Activated naive CD4-positive, alpha-beta T cell treated with anti-CD3 and anti-CD28 coated beads, Interleukin-2, amount 50 U/mL, for 24 hours (primary cell): Measurements from ENCODE around the gene ALLC.
A peak's percentile ranks its signal among the peaks of the same experiment; 100 is the strongest.

Experiments used
- H3K27ac Mint-ChIP-seq: one replicate; pipeline ENCODE4 v1.8.0; 2021; ENCODE audit warnings: mild to moderate bottlenecking, mixed read lengths
- H3K27me3 Mint-ChIP-seq: one replicate; pipeline ENCODE4 v1.8.0; 2021; ENCODE audit warnings: mixed read lengths
- H3K36me3 Mint-ChIP-seq: one replicate; pipeline ENCODE4 v1.8.0; 2021; ENCODE audit warnings: mixed read lengths
- H3K4me1 Mint-ChIP-seq: one replicate; pipeline ENCODE4 v1.8.0; 2021; ENCODE audit warnings: mixed read lengths
- H3K4me3 Mint-ChIP-seq: one replicate; pipeline ENCODE4 v1.8.0; 2021; ENCODE audit warnings: mild to moderate bottlenecking, mixed read lengths
- H3K9me3 Mint-ChIP-seq: one replicate; pipeline ENCODE4 v1.8.0; 2021; ENCODE audit warnings: mixed read lengths

The ALLC gene

GRCh38 chr2:3644246-3644525 is 13.8 kb upstream of the ALLC start:
- no peaks in the 10 kb centered on the region for H3K4me1 Mint-ChIP-seq
- no peak overlapping the region for H3K4me3 Mint-ChIP-seq
- no peak overlapping the region for H3K27ac Mint-ChIP-seq

GRCh38 chr2:3644891-3645605 is 13.0 kb upstream of the ALLC start:
- H3K4me3 Mint-ChIP-seq, result no peak overlapping the region
- H3K27me3 Mint-ChIP-seq, result no peaks in the 10 kb centered on the region
- no peak overlapping the region for H3K27ac Mint-ChIP-seq
- H3K4me1 Mint-ChIP-seq, result no peaks in the 10 kb centered on the region
- no peaks in the 10 kb centered on the region for H3K9me3 Mint-ChIP-seq
- H3K36me3 Mint-ChIP-seq, result no peaks in the 10 kb centered on the region

More at GRCh38 chr2:3644246-3644525, 13.8 kb upstream of the ALLC start:
- Mint-ChIP-seq H3K9me3 (no peaks in the 10 kb centered on the region), H3K27me3 (no peaks in the 10 kb centered on the region), H3K36me3 (no peaks in the 10 kb centered on the region)

GRCh38 chr2:3645745-3646389 is 12.1 kb upstream of the ALLC start:
- Mint-ChIP-seq H3K9me3 (no peaks in the 10 kb centered on the region), H3K4me1 (peaks cover 2% of the 10 kb centered on the region), H3K36me3 (no peaks in the 10 kb centered on the region), H3K4me3 (no peak overlapping the region), H3K27me3 (no peaks in the 10 kb centered on the region), H3K27ac (no peak overlapping the region)

GRCh38 chr2:3646446-3646845 is 11.6 kb upstream of the ALLC start:
- H3K27me3 Mint-ChIP-seq, result no peaks in the 10 kb centered on the region
- H3K27ac Mint-ChIP-seq, result no peak overlapping the region
- no peaks in the 10 kb centered on the region for H3K36me3 Mint-ChIP-seq
- peaks cover 7% of the 10 kb centered on the region for H3K4me1 Mint-ChIP-seq
- no peaks in the 10 kb centered on the region for H3K9me3 Mint-ChIP-seq
- H3K4me3 Mint-ChIP-seq, result no peak overlapping the region

- no peak overlapping the region for H3K4me3 Mint-ChIP-seq
- no peaks in the 10 kb centered on the region for H3K9me3 Mint-ChIP-seq
- H3K27ac Mint-ChIP-seq, result no peak overlapping the region
- no peaks in the 10 kb centered on the region for H3K27me3 Mint-ChIP-seq
- H3K4me1 Mint-ChIP-seq, result peaks cover 15% of the 10 kb centered on the region
- no peaks in the 10 kb centered on the region for H3K36me3 Mint-ChIP-seq
These were observed 10.8 kb upstream of the ALLC start for GRCh38 chr2:3647246-3647645.

GRCh38 chr2:3647831-3648651 is 10.0 kb upstream of the ALLC start:
- no peaks in the 10 kb centered on the region for H3K36me3 Mint-ChIP-seq
- H3K4me3 Mint-ChIP-seq, result no peak overlapping the region
- H3K27me3 Mint-ChIP-seq, result no peaks in the 10 kb centered on the region
- no peak overlapping the region for H3K27ac Mint-ChIP-seq
- no peaks in the 10 kb centered on the region for H3K9me3 Mint-ChIP-seq
- peaks cover 16% of the 10 kb centered on the region for H3K4me1 Mint-ChIP-seq

- H3K4me1 Mint-ChIP-seq, result peaks cover 16% of the 10 kb centered on the region
- H3K27me3 Mint-ChIP-seq, result no peaks in the 10 kb centered on the region
- no peak overlapping the region for H3K4me3 Mint-ChIP-seq
- no peaks in the 10 kb centered on the region for H3K36me3 Mint-ChIP-seq
- H3K9me3 Mint-ChIP-seq, result no peaks in the 10 kb centered on the region
- no peak overlapping the region for H3K27ac Mint-ChIP-seq
These were observed 9.3 kb upstream of the ALLC start for GRCh38 chr2:3648652-3649177.

GRCh38 chr2:3649581-3649980 is 8.4 kb upstream of the ALLC start:
- no peaks in the 10 kb centered on the region for H3K9me3 Mint-ChIP-seq
- H3K4me3 Mint-ChIP-seq, result no peak overlapping the region
- no peak overlapping the region for H3K27ac Mint-ChIP-seq
- no peaks in the 10 kb centered on the region for H3K36me3 Mint-ChIP-seq
- peaks cover 16% of the 10 kb centered on the region for H3K4me1 Mint-ChIP-seq
- no peaks in the 10 kb centered on the region for H3K27me3 Mint-ChIP-seq

- Mint-ChIP-seq H3K27me3 (no peaks in the 10 kb centered on the region), H3K27ac (peak overlapping the region; percentile 76), H3K4me3 (peak overlapping the region; percentile 81), H3K4me1 (peaks cover 16% of the 10 kb centered on the region), H3K36me3 (no peaks in the 10 kb centered on the region), H3K9me3 (no peaks in the 10 kb centered on the region)
These were observed 7.7 kb upstream of the ALLC start for GRCh38 chr2:3650140-3650920.

GRCh38 chr2:3651691-3652648 is 6.0 kb upstream of the ALLC start:
- peaks cover 16% of the 10 kb centered on the region for H3K4me1 Mint-ChIP-seq
- no peaks in the 10 kb centered on the region for H3K36me3 Mint-ChIP-seq
- peak overlapping the region; percentile 84 for H3K4me3 Mint-ChIP-seq
- H3K9me3 Mint-ChIP-seq, result no peaks in the 10 kb centered on the region
- no peaks in the 10 kb centered on the region for H3K27me3 Mint-ChIP-seq
- H3K27ac Mint-ChIP-seq, result peak overlapping the region; percentile 82

GRCh38 chr2:3652896-3653625 is 4.9 kb upstream of the ALLC start:
- no peaks in the 10 kb centered on the region for H3K36me3 Mint-ChIP-seq
- no peaks in the 10 kb centered on the region for H3K9me3 Mint-ChIP-seq
- no peak overlapping the region for H3K4me3 Mint-ChIP-seq
- no peak overlapping the region for H3K27ac Mint-ChIP-seq
- no peaks in the 10 kb centered on the region for H3K27me3 Mint-ChIP-seq
- peaks cover 16% of the 10 kb centered on the region for H3K4me1 Mint-ChIP-seq

GRCh38 chr2:3654011-3654410 is 4.0 kb upstream of the ALLC start:
- no peaks in the 10 kb centered on the region for H3K9me3 Mint-ChIP-seq
- no peaks in the 10 kb centered on the region for H3K27me3 Mint-ChIP-seq
- H3K27ac Mint-ChIP-seq, result no peak overlapping the region
- H3K4me3 Mint-ChIP-seq, result no peak overlapping the region
- no peaks in the 10 kb centered on the region for H3K36me3 Mint-ChIP-seq
- H3K4me1 Mint-ChIP-seq, result peaks cover 16% of the 10 kb centered on the region

- H3K9me3 Mint-ChIP-seq, result no peaks in the 10 kb centered on the region
- H3K4me3 Mint-ChIP-seq, result no peak overlapping the region
- no peak overlapping the region for H3K27ac Mint-ChIP-seq
- no peaks in the 10 kb centered on the region for H3K27me3 Mint-ChIP-seq
- peaks cover 16% of the 10 kb centered on the region for H3K4me1 Mint-ChIP-seq
- H3K36me3 Mint-ChIP-seq, result no peaks in the 10 kb centered on the region
These were observed 3.3 kb upstream of the ALLC start for GRCh38 chr2:3654531-3655225.
